ENCODE results near the gene ZNF827. TPM values are rescaled to one million over a fixed set of nuclear protein-coding genes. Genes with fewer than 3 reads are reported as not detected.

The ZNF827 gene
- total and polyA plus RNA-seq, 9 of the 15 experiments (the other 6 are each of a cell fraction or from before 2014, with no cell fraction given) = 0.07 to 0.40 TPM; not detected in 7

GRCh38 chr4:145868637-145869409 is 69.8 kb downstream of the ZNF827 start (continued):
- TF ChIP-seq ZNF561 (CRISPR knock-in tag; conservative IDR thresholded peaks at IDR 0.05) (no peak), SRF (CRISPR knock-in tag; IDR thresholded peaks at IDR 0.05) (no peak), MTA3 (IDR thresholded peaks at IDR 0.05; ENCODE audit: borderline replicate concordance) (no peak)

GRCh38 chr4:145867406-145867805 is 71.2 kb downstream of the ZNF827 start:
- no peak for ATAC-seq
- CTCF ChIA-PET (ENCODE audit: low intra/inter-chr PET ratio) = no interaction called here

More at GRCh38 chr4:145867406-145867805, 71.2 kb downstream of the ZNF827 start:
- no peaks in the 10 kb centered on the region for H3K4me1 ChIP-seq (replicated peaks in 1 of 2; ENCODE audit: control insufficient read depth in 2 of 2, insufficient read depth in 2 of 2, low read length in 2 of 2)
- no peaks in the 10 kb centered on the region for H3K9me1 ChIP-seq (ENCODE audit: control insufficient read depth, insufficient read depth, low read length)
- intact Hi-C loops (cut with micrococcal nuclease) (no loop called here), in situ Hi-C loops (cut with MboI) (no loop called here)
- BruUV-seq (replicated peaks) = no TSS peak
- H3K36me3 ChIP-seq (ENCODE audit: control insufficient read depth, insufficient read depth, low read length) = no peaks in the 10 kb centered on the region
- no peak overlapping the region for H3K4me2 ChIP-seq (ENCODE audit: insufficient read depth, low read length)
- H3K4me3 ChIP-seq = no peak overlapping the region
- DNase-seq (ENCODE audit: extremely low read depth in 1 of 4, low spot score in 3 of 4) = no peak
- no peaks in the 10 kb centered on the region for H3K9me3 ChIP-seq (replicated peaks; ENCODE audit: control insufficient read depth, insufficient read depth, low read depth, low read length)
- no peaks in the 10 kb centered on the region for H3K27me3 ChIP-seq (ENCODE audit: control insufficient read depth in 2 of 2, insufficient read depth in 2 of 2, low read length in 2 of 2)
- H3K79me2 ChIP-seq (ENCODE audit: control insufficient read depth, insufficient read depth, low read length) = no peaks in the 10 kb centered on the region
- H4K20me1 ChIP-seq (replicated peaks; ENCODE audit: control insufficient read depth, insufficient read depth, low read length) = no peaks in the 10 kb centered on the region
- TF ChIP-seq ETS2 (tag; IDR thresholded peaks at IDR 0.05; ENCODE audit: borderline replicate concordance, poor library complexity, severe bottlenecking) (no peak), NEUROD1 (IDR thresholded peaks at IDR 0.05; ENCODE audit: borderline replicate concordance, low read depth, low read length, partially characterized antibody) (no peak), EZH2 (IDR thresholded peaks at IDR 0.05; ENCODE audit: borderline replicate concordance, low read depth, low read length) (no peak), TCF7L2 (IDR thresholded peaks at IDR 0.05; ENCODE audit: low read depth, low read length) (no peak)
- TF ChIP-seq, protein P1, sequence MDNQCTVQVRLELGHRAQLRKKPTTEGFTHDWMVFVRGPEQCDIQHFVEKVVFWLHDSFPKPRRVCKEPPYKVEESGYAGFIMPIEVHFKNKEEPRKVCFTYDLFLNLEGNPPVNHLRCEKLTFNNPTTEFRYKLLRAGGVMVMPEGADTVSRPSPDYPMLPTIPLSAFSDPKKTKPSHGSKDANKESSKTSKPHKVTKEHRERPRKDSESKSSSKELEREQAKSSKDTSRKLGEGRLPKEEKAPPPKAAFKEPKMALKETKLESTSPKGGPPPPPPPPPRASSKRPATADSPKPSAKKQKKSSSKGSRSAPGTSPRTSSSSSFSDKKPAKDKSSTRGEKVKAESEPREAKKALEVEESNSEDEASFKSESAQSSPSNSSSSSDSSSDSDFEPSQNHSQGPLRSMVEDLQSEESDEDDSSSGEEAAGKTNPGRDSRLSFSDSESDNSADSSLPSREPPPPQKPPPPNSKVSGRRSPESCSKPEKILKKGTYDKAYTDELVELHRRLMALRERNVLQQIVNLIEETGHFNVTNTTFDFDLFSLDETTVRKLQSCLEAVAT (IDR thresholded peaks at IDR 0.05) = no peak
- TF ChIP-seq, protein P2, sequence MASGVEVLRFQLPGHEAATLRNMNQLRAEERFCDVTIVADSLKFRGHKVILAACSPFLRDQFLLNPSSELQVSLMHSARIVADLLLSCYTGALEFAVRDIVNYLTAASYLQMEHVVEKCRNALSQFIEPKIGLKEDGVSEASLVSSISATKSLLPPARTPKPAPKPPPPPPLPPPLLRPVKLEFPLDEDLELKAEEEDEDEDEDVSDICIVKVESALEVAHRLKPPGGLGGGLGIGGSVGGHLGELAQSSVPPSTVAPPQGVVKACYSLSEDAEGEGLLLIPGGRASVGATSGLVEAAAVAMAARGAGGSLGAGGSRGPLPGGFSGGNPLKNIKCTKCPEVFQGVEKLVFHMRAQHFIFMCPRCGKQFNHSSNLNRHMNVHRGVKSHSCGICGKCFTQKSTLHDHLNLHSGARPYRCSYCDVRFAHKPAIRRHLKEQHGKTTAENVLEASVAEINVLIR (CRISPR knock-in tag; IDR thresholded peaks at IDR 0.05) = no peak
- no peak overlapping the region for H3K27ac ChIP-seq (ENCODE audit: extremely low read depth, low read depth, low read length)
- no peak overlapping the region for H2AFZ ChIP-seq (ENCODE audit: low read depth, low read length)
- H3K9ac ChIP-seq (ENCODE audit: insufficient read depth in 1 of 2, low read depth in 2 of 2, low read length in 2 of 2) = no peak overlapping the region
- no peak for FAIRE-seq
- POLR2A ChIA-PET = no interaction called here

All from K562 (cell line).